ENCODE data around the gene SLC1A2.

Gene SLC1A2

GRCh38 chr11:35304900-35305460, 114.4 kb downstream of the SLC1A2 start:
- no peak for DNase-seq
- Histone ChIP-seq H3K27me3 (no peaks in the 10 kb centered on the region), H3K4me1 (peaks cover 0 to 13% (median 6%) of the 10 kb centered on the region in 4 donors), H3K4me3 (no peak overlapping the region), H3K36me3 (no peaks in the 10 kb centered on the region), H3K27ac (no peak overlapping the region), H3K9me3 (no peaks in the 10 kb centered on the region)
- intact Hi-C loops (cut with DNase I; ENCODE audit: low total_unique reads): loop anchor here (10.0 kb wide), 1 partner anchor 720 kb away; no protein-coding TSS in a partner anchor
- no peak for TF ChIP-seq CTCF (IDR thresholded peaks at IDR 0.05)

- no peaks in the 10 kb centered on the region for H3K9me3 ChIP-seq
- H3K27me3 ChIP-seq: no peaks in the 10 kb centered on the region
- peak overlapping the region in 1 of 2 donors; percentile 47 for H3K27ac ChIP-seq
- no peak for TF ChIP-seq CTCF (IDR thresholded peaks at IDR 0.05)
- no peak for DNase-seq
- no peaks in the 10 kb centered on the region for H3K36me3 ChIP-seq
- H3K4me1 ChIP-seq: peaks cover 0 to 13% (median 6%) of the 10 kb centered on the region in 4 donors
- intact Hi-C loops (cut with DNase I; ENCODE audit: low total_unique reads): loop anchor here (10.0 kb wide), 1 partner anchor 720 kb away; no protein-coding TSS in a partner anchor
- no peak overlapping the region for H3K4me3 ChIP-seq
Measured at GRCh38 chr11:35304386-35304775, 115.0 kb downstream of the SLC1A2 start.

GRCh38 chr11:35303596-35304385, 115.6 kb downstream of the SLC1A2 start:
- intact Hi-C loops (cut with DNase I; ENCODE audit: low total_unique reads): loop anchor here (10.0 kb wide), 1 partner anchor 719 kb away; no protein-coding TSS in a partner anchor
- DNase-seq: peak; percentile 86 to 90
- TF ChIP-seq CTCF (IDR thresholded peaks at IDR 0.05): no peak
- no peaks in the 10 kb centered on the region for H3K36me3 ChIP-seq
- H3K27me3 ChIP-seq: no peaks in the 10 kb centered on the region
- no peak overlapping the region for H3K4me3 ChIP-seq
- H3K4me1 ChIP-seq: peaks cover 0 to 13% (median 6%) of the 10 kb centered on the region in 4 donors
- H3K27ac ChIP-seq: peak overlapping the region in 1 of 2 donors; percentile 47
- H3K9me3 ChIP-seq: no peaks in the 10 kb centered on the region

- Histone ChIP-seq H3K36me3 (no peaks in the 10 kb centered on the region), H3K9me3 (no peaks in the 10 kb centered on the region), H3K27ac (no peak overlapping the region), H3K4me1 (peaks cover 0 to 13% (median 6%) of the 10 kb centered on the region in 4 donors), H3K27me3 (no peaks in the 10 kb centered on the region), H3K4me3 (no peak overlapping the region)
- intact Hi-C loops (cut with DNase I; ENCODE audit: low total_unique reads): loop anchor here (10.0 kb wide), 1 partner anchor 718 kb away; no protein-coding TSS in a partner anchor
- TF ChIP-seq CTCF (IDR thresholded peaks at IDR 0.05): no peak
- DNase-seq: no peak
Measured at GRCh38 chr11:35302398-35302797, 117.0 kb downstream of the SLC1A2 start.

GRCh38 chr11:35298369-35298768, 121.0 kb downstream of the SLC1A2 start:
- Histone ChIP-seq H3K9me3 (no peaks in the 10 kb centered on the region), H3K27ac (no peak overlapping the region), H3K4me1 (peaks cover 0 to 4% (median 0%) of the 10 kb centered on the region in 4 donors), H3K4me3 (no peak overlapping the region), H3K27me3 (no peaks in the 10 kb centered on the region), H3K36me3 (no peaks in the 10 kb centered on the region)
- no peak for DNase-seq
- TF ChIP-seq CTCF (IDR thresholded peaks at IDR 0.05): no peak
- intact Hi-C loops (cut with DNase I; ENCODE audit: low total_unique reads): loop anchor here (10.0 kb wide), 1 partner anchor 144 kb away; no protein-coding TSS in a partner anchor

All from tibial artery (tissue), 4 donors.